Peyer's patch (tissue), 4 donors: ENCODE data around the gene FMNL2.

Experiments
- CTCF ChIP-seq, 6 experiments: fragments of 450-650 bp in 4 of 6; fragments of 200-600 bp in 2 of 6; sonication (generic) in 1 of 6; IDR thresholded peaks; one replicate each; pipeline ENCODE4 v1.5.1; 2017 to 2019; ENCODE audit warnings: antibody characterized with exemption in 6 of 6, mild to moderate bottlenecking in 3 of 6, moderate library complexity in 1 of 6
- POLR2A ChIP-seq, 2 donors: fragments of 450-650 bp; IDR thresholded peaks; one replicate each; pipeline ENCODE4 v1.5.1; 2017; ENCODE audit warnings: antibody characterized with exemption in 2 of 2, mild to moderate bottlenecking in 2 of 2, moderate library complexity in 2 of 2

- TF ChIP-seq CTCF (IDR thresholded peaks at IDR 0.05) (no peak), POLR2A (IDR thresholded peaks at IDR 0.05) (no peak)
These were observed 64.0 kb downstream of the FMNL2 start for GRCh38 chr2:152399003-152399402.
